ENCODE measurements around the gene RIC8B. TPM values are rescaled to one million over a fixed set of nuclear protein-coding genes. Genes with fewer than 3 reads are reported as not detected.

The RIC8B gene
- total RNA-seq, 1 donor from 2014 or later: 33.8 TPM

- Mint-ChIP-seq H3K36me3 (ENCODE audit: low read depth) (peaks cover 10% of the 10 kb centered on the region), H3K4me1 (peaks cover 74% of the 10 kb centered on the region), H3K27ac (ENCODE audit: unreplicated experiment) (peak overlapping the region; percentile 89), H3K27me3 (ENCODE audit: low read depth) (no peaks in the 10 kb centered on the region), H3K9me3 (peaks cover 2% of the 10 kb centered on the region), H3K4me3 (peak overlapping the region; percentile 77)
- DNase-seq (ENCODE audit: low read depth, low spot score): peak; percentile 40
- TF ChIP-seq CTCF (conservative IDR thresholded peaks at IDR 0.05): no peak
Observed at GRCh38 chr12:106760184-106760531, 14.3 kb upstream of the RIC8B start.

GRCh38 chr12:106764220-106764619, 10.3 kb upstream of the RIC8B start:
- no peak for TF ChIP-seq CTCF (conservative IDR thresholded peaks at IDR 0.05)
- H3K4me1 Mint-ChIP-seq: peaks cover 71% of the 10 kb centered on the region
- no peak overlapping the region for H3K4me3 Mint-ChIP-seq
- peaks cover 7% of the 10 kb centered on the region for H3K36me3 Mint-ChIP-seq (ENCODE audit: low read depth)
- H3K27me3 Mint-ChIP-seq (ENCODE audit: low read depth): no peaks in the 10 kb centered on the region
- DNase-seq (ENCODE audit: low read depth, low spot score): no peak
- peak overlapping the region; percentile 13 for H3K27ac Mint-ChIP-seq (ENCODE audit: unreplicated experiment)
- H3K9me3 Mint-ChIP-seq: peaks cover 2% of the 10 kb centered on the region

- H3K9me3 Mint-ChIP-seq: peaks cover 2% of the 10 kb centered on the region
- peaks cover 7% of the 10 kb centered on the region for H3K36me3 Mint-ChIP-seq (ENCODE audit: low read depth)
- peak overlapping the region; percentile 10 for H3K4me3 Mint-ChIP-seq
- DNase-seq (ENCODE audit: low read depth, low spot score): no peak
- no peaks in the 10 kb centered on the region for H3K27me3 Mint-ChIP-seq (ENCODE audit: low read depth)
- TF ChIP-seq CTCF (conservative IDR thresholded peaks at IDR 0.05): no peak
- peaks cover 71% of the 10 kb centered on the region for H3K4me1 Mint-ChIP-seq
- peak overlapping the region; percentile 51 for H3K27ac Mint-ChIP-seq (ENCODE audit: unreplicated experiment)
Observed at GRCh38 chr12:106764738-106765137, 9.7 kb upstream of the RIC8B start.

GRCh38 chr12:106766393-106766826, 8.1 kb upstream of the RIC8B start:
- Mint-ChIP-seq H3K36me3 (ENCODE audit: low read depth) (peaks cover 4% of the 10 kb centered on the region), H3K9me3 (no peaks in the 10 kb centered on the region), H3K4me3 (peak overlapping the region; percentile 21), H3K27me3 (ENCODE audit: low read depth) (no peaks in the 10 kb centered on the region), H3K27ac (ENCODE audit: unreplicated experiment) (peak overlapping the region; percentile 91), H3K4me1 (peaks cover 58% of the 10 kb centered on the region)
- no peak for DNase-seq (ENCODE audit: low read depth, low spot score)
- no peak for TF ChIP-seq CTCF (conservative IDR thresholded peaks at IDR 0.05)

GRCh38 chr12:106767206-106767605, 7.3 kb upstream of the RIC8B start:
- peak overlapping the region; percentile 91 for H3K27ac Mint-ChIP-seq (ENCODE audit: unreplicated experiment)
- TF ChIP-seq CTCF (conservative IDR thresholded peaks at IDR 0.05): no peak
- H3K27me3 Mint-ChIP-seq (ENCODE audit: low read depth): no peaks in the 10 kb centered on the region

More at GRCh38 chr12:106767206-106767605, 7.3 kb upstream of the RIC8B start:
- Mint-ChIP-seq H3K4me1 (peaks cover 52% of the 10 kb centered on the region), H3K9me3 (no peaks in the 10 kb centered on the region), H3K4me3 (peak overlapping the region; percentile 85), H3K36me3 (ENCODE audit: low read depth) (no peaks in the 10 kb centered on the region)
- DNase-seq (ENCODE audit: low read depth, low spot score): no peak

All from neural crest cell (in vitro differentiated cells).